Hematopoietic multipotent progenitor cell treated with erythropoietin and hydrocortisone succinate and interleukin-3 and kit ligand, for 15 days (in vitro differentiated cells): Measurements from ENCODE around the gene ETNK2.

Experiments
- DNase-seq: peaks from one replicate; pipeline ENCODE4 v3.0.0-alpha.2; 2015; ENCODE audit warnings: low spot score

Gene ETNK2

DNA sequence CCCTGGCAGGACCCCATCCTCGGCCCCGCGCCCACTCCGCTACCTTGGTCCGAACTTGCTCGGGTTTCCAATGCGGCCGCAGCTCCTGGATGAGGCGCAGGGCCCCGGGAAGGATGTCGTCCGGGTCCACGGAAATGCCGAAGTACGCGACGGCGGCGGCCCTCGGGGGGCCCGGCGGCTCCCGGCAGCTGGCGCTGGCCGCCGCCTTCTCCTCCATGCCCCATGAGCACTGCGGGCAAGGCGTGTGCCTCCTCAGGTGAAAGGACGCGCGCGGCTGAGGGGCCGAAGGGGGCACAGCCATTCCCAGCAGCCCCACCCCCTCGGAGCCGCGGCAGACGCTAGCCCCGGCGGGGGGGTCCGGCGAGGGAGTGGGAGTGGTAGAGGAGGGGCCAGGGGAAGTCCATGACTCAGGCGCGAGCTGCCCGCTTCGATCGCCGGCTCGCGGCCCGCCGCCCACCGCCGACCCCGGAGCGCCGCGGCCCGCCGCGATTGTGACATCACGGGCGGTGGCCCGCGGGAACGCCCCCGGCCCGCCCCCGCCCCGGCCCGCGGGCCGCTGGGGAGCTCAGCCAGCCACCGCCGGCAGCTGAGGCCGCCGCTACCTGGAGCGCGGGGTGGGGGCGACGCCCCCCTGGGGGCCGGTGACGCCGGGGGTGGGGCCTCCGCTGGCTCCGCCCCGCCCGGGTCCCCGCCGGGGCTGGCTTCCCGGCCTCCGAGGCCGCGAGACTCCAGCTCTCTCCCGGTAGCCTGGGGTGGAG lies at the start of gene ETNK2:
Gene ETNK2 (minus strand): TSS at position 493 of the 758 bp plus-strand sequence. CDS start 192 bp downstream, at position 301.
- no peak for DNase-seq

GRCh38 chr1:204201348-204202040 lies 49.6 kb upstream of the ETNK2 start:
- no peak for DNase-seq

- no peak for DNase-seq
Observed at GRCh38 chr1:204199579-204199978, 47.7 kb upstream of the ETNK2 start.

DNA sequence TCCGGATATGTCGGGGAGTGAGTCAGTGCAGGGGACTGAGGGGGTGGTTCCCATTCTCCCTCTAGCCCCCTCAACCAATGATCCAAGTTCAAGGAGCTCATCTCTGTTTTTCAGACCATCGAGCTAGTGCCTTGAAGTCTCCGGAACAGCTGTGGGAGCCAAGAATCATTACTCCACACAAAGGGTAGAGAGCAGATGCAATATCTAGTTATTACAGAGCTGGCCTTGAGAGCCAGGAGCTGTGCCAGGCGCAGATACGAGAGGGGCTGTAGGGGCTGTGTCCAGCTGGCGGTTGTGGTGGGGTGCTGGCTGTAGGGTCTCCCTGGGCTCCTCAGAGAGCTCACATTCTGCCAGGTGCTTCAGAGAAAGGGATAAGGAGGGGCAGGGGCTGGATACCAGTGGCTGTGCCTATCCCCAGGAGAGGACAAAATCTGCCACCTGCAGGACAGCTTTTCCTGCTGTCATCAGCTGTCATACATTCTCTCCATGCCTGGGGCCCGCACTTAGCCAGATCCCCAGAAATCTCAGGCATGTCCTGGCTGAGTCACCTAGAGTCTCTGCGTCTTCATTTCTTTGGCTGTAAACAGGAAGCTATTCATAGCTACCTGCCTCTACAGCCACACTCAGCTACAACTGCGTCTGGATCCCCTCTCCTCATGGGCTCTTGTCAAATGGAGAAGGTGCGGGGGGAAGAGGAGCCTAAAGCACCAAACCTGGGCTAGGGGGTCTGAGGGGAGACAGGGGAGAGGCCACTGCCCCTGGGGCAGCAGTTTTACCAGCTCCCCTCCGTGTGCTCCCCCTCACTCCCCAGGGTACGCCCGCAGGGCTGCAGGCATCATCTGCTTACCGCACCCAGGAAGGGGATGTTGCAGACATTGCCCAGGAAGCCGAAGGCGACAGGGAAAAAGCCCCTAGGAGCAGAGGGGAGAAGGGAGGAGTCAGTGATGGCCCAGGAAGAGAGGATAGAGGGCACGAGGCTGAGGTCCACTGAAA lies 46.8 kb upstream of the ETNK2 start:
- no peak for DNase-seq

GRCh38 chr1:204197068-204197467 lies 45.2 kb upstream of the ETNK2 start:
- DNase-seq: no peak

DNA sequence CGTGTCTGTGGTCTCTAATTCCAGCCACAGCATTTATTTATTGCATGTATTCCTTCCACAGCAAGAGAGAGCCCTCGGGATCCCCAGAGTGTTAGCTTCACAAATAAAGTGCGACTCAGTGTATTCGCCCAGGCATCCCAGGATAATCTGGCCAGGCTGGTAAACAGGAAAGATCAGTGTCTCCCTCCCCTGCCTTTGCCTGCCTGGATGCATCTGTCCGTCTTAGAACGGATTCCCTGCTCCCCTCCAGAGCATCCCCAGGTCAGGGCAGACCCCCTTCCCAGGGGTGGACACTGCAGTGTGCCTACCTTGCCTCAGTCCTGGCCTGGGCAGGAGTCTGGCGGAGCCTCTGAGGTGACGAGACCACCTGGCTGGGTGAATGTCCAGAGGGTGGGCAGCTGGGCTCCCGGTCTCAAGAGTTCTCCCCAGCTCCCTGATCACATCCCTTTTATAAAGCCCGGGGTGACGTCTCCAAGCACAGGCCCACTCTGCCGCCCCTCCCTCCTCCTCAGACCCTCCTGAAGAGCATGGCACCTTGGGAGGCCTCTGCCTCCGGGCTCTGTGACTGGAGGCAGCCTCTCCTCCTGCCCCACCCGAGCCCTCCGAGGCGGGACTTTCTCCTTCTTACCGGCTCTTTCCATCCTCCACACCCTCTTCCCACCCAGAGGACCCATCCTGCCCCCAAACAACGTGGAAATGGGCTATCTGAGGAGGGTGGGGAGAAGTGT lies 44.4 kb upstream of the ETNK2 start, which contains the start of gene KISS1:
Gene KISS1 (minus strand): TSS at position 424 of the 728 bp plus-strand sequence. CDS start 3,615 bp downstream, outside the sequence.
- DNase-seq: no peak

DNA sequence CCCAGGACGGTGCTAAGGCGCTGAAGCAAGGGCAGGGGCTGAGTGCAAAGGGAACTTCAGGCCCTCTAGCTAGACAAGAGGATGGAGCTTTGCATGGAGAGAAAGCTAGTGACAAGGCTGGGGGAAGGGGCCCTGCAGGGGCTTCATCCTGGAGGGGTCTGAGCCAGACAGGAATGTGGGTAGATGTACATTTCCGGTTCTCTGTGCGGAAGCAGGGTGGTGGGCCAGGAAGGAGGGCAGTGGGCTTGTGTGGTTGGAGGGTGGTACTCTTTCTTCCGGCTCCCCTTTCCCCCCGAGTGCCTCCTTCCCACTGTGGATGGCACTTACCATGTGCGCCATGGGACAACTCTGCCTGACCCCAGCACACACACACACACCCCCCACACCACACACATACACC lies 42.9 kb upstream of the ETNK2 start:
- DNase-seq: no peak

- no peak for DNase-seq
Observed at GRCh38 chr1:204194080-204194479, 42.2 kb upstream of the ETNK2 start.

DNA sequence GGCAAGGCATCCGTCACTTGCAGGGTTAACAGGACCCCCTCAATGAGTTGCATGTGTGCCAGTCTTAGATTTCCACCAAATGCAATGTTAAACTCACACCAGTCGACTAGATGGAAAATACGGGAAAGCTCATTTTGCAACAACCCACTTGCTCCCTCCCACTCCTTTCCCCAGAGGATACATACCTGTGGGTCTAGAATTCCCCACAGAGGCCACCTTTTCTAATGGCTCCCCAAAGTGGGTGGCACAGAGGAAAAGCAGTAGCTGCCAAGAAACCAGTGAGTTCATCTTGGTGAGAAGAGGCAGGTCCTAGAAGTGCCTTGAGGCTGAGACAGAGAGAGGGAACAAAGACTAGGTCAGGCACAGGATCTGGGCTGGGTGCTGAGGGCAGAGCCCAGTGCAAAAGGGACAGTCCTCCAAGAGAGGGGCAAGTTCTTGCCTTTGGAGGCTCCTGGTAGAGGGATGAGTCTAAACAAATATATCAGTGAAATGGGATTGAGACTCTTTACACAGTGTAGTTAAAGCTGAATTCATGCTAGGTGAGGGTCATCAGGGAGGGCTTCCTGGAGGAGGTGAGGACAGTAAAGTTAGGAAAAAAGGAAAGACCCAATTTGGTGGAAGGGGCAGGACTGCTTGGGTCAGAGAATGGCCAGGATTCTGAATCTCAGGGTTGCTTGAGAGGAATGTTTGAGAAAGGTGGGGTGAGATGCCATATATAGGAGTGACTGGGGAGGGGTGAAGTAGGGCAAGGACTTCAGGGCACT lies 40.9 kb upstream of the ETNK2 start:
- DNase-seq: no peak

DNA sequence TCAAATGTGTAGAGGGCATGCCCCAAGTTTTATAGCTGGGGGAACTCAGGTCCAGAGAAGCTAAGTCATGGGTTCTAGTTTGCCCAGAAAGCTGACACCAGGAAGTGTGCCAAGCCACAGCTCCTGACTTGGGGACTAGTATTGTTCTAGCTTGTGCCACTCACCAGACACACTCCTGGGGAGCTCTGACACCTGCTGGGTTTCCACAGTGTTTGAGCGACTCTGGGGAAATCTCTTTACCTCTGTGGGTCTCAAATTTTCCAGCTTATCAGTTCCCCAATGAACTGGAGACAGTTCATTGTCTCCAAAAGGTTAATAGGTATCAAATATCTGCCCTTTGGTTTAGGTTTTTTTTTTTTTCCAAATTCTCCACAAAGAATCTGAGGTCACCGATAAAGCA lies 40.2 kb upstream of the ETNK2 start:
- DNase-seq: no peak

GRCh38 chr1:204191456-204191855 lies 39.6 kb upstream of the ETNK2 start:
- DNase-seq: no peak

GRCh38 chr1:204190212-204191211 lies 38.7 kb upstream of the ETNK2 start:
- DNase-seq: no peak

DNA sequence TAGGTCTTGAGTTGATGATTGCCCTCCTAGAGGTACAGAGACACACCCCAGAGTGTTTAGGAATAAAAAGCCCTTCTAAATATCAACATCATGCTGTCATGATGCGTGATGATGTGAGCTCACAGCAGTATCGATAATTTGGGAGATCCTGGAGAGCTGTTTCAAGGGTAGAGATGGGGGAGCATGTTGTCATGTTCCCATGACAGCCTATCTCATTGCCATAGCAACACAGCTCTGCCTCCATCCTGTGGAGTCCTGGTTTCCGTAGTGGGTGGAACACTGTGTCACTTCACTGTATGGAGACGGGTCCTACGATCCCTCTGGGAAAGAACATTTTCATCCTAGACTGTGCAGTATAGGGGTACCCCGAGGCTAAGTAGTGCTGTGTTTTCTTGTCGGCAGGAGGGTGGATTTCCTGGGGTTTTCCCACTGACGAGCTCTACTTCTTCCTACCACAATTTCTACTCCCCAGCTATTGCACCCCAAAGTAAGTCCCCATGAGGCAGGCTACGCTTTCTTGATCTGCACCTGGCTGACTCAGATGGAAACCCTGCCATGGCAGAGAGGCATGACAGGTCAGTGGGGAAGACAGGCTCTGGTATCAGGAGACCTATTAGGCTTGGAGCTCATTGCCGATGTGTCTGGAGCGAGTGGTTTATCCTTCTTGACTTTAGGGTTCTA lies 37.3 kb upstream of the ETNK2 start:
- DNase-seq: no peak

DNA sequence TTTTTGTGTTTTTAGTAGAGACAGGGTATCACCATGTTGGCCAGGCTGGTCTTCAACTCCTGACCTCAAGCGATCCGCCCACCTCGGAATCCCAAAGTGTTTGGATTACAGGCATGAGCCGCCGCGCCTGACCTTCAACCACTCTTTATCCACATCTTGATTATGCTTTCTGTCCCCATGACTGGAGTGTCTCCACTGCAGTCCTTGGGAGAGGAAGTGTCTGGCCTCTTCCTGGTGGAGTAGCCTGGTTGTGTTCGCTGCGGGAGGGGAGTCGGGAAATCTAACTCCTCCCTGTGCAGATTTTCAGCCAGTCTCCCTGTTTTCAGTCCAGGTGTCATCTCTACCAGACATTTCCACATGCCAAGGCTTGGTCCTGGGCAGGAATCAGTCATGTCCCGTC lies 34.8 kb upstream of the ETNK2 start:
- DNase-seq: no peak

GRCh38 chr1:204181116-204181515 lies 29.3 kb upstream of the ETNK2 start:
- DNase-seq: no peak

DNA sequence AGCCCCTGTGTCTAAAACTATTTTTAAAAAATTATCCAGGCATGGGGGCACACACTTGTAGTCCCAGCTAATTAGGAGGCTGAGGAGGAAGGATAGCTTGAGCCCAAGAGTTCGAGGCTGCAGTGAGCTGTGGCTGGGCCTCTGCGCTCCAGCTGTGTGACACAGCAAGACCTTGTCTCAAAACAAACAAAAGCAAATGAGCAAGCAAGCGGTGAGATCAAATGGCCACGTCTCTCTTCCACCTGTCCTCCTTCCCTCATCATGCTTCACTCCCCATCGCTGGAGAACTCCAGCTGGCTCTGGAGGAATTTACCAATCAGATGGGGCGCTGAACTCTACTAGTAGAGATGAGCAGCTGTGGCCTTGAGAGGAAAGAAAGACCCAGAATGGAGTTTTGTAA lies 28.3 kb upstream of the ETNK2 start:
- DNase-seq: no peak

DNA sequence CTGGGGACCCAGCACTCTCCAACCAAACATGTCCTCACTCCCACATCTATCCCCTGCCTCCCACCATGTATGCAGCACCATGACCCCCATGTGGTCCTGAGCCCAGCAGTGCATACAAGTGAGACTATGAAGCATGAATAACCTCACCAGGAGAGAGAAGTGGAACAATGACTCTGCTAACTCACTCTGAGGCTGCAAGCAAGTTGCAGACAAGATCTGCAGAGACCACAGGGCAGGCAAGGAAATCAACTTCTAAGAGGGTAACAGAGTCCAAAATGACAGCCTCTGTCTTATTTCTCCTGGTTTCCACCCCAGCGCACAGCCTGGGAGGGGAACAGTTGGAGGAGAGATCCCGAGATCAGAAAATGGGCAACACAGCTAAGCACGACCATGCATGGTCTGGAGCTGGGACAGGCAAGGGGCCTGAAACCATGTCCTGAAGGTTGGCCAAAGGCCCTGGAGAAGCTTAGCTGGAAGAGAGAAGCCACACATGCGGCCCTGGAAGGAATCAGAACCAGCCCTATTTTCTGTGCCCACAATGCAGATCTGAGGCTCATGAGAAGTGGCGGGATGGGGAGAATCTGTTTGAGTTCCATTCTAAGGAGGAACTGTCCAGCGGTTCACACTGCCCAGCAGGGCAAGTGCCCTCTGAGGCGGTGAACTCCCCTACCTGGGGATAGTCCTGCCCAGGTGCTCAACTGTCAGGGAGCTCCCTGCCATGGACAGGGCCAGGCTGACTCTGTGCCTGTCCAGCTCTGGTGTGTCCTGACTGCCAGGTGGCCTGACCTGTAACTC lies 26.8 kb upstream of the ETNK2 start:
- no peak for DNase-seq

GRCh38 chr1:204177133-204177532 lies 25.3 kb upstream of the ETNK2 start:
- no peak for DNase-seq
